Loucy (cell line): ENCODE measurements around the gene GADD45G.

Experiments used
- H2AFZ ChIP-seq: fragments of 200-600 bp; sonication (generic); 2 replicates; pipeline ENCODE4 v1.6.0; 2016; ENCODE audit warnings: antibody characterized with exemption, mild to moderate bottlenecking, low read length, moderate library complexity
- H3F3A ChIP-seq: fragments of 200-600 bp; 2 replicates; pipeline ENCODE4 v1.6.0; 2016; ENCODE audit warnings: antibody characterized with exemption, low read depth, mild to moderate bottlenecking
- H3K27me3 ChIP-seq: fragments of 200-600 bp; sonication (generic); 2 replicates; pipeline ENCODE4 v1.6.1; 2014; ENCODE audit warnings: low read length, mild to moderate bottlenecking; ENCODE audit not compliant: insufficient read depth, poor library complexity, severe bottlenecking
- H3K36me3 ChIP-seq: fragments of 200-600 bp; sonication (generic); 2 replicates; pipeline ENCODE4 v1.6.1; 2016; ENCODE audit warnings: low read length; ENCODE audit not compliant: insufficient read depth
- H3K4me1 ChIP-seq: fragments of 200-600 bp; sonication (generic); 2 replicates; pipeline ENCODE4 v1.5.1; 2014; ENCODE audit warnings: low read length, mild to moderate bottlenecking; ENCODE audit not compliant: insufficient read depth, poor library complexity, severe bottlenecking
- H3K4me2 ChIP-seq: fragments of 200-600 bp; sonication (generic); 2 replicates; pipeline ENCODE4 v1.6.0; 2014; ENCODE audit warnings: antibody characterized with exemption, low read length, low read depth, mild to moderate bottlenecking; ENCODE audit not compliant: poor library complexity, severe bottlenecking
- H3K4me3 ChIP-seq: fragments of 200-600 bp; sonication (generic); 2 replicates; pipeline ENCODE4 v1.5.1; 2014; ENCODE audit warnings: low read length, mild to moderate bottlenecking, mixed read lengths; ENCODE audit not compliant: poor library complexity, severe bottlenecking
- H3K79me2 ChIP-seq: fragments of 200-600 bp; sonication (generic); 2 replicates; pipeline ENCODE4 v1.6.1; 2014; ENCODE audit warnings: low read length; ENCODE audit not compliant: insufficient read depth
- H3K9ac ChIP-seq: fragments of 200-600 bp; sonication (generic); 2 replicates; pipeline ENCODE4 v1.6.0; 2014; ENCODE audit warnings: mild to moderate bottlenecking, low read depth, low read length, moderate library complexity; ENCODE audit not compliant: poor library complexity, severe bottlenecking
- H3K9me2 ChIP-seq: fragments of 200-600 bp; sonication (generic); replicated peaks from 2 replicates; pipeline ENCODE4 v1.6.1; 2016; ENCODE audit warnings: low read depth, low read length, mixed read lengths
- H3K9me3 ChIP-seq: fragments of 200-600 bp; sonication (generic); 2 replicates; pipeline ENCODE4 v1.6.1; 2014; ENCODE audit warnings: mild to moderate bottlenecking, antibody characterized with exemption, low read length, low read depth; ENCODE audit not compliant: insufficient read depth
- H4K20me1 ChIP-seq: fragments of 200-600 bp; sonication (generic); 2 replicates; pipeline ENCODE4 v1.6.0; 2014; ENCODE audit warnings: antibody characterized with exemption, low read length, mild to moderate bottlenecking; ENCODE audit not compliant: insufficient read depth, poor library complexity, severe bottlenecking
- CTCF ChIP-seq: fragments of 200-600 bp; sonication (generic); conservative IDR thresholded peaks from 2 replicates; pipeline ENCODE4 v1.5.1; 2014; ENCODE audit warnings: mild to moderate bottlenecking, antibody characterized with exemption, low read length
- EZH2phosphoT487 ChIP-seq: fragments of 200-600 bp; IDR thresholded peaks from 2 replicates; pipeline ENCODE4 v1.6.1; 2018; ENCODE audit warnings: antibody characterized with exemption, mild to moderate bottlenecking, moderate library complexity, borderline replicate concordance

Gene GADD45G

DNA sequence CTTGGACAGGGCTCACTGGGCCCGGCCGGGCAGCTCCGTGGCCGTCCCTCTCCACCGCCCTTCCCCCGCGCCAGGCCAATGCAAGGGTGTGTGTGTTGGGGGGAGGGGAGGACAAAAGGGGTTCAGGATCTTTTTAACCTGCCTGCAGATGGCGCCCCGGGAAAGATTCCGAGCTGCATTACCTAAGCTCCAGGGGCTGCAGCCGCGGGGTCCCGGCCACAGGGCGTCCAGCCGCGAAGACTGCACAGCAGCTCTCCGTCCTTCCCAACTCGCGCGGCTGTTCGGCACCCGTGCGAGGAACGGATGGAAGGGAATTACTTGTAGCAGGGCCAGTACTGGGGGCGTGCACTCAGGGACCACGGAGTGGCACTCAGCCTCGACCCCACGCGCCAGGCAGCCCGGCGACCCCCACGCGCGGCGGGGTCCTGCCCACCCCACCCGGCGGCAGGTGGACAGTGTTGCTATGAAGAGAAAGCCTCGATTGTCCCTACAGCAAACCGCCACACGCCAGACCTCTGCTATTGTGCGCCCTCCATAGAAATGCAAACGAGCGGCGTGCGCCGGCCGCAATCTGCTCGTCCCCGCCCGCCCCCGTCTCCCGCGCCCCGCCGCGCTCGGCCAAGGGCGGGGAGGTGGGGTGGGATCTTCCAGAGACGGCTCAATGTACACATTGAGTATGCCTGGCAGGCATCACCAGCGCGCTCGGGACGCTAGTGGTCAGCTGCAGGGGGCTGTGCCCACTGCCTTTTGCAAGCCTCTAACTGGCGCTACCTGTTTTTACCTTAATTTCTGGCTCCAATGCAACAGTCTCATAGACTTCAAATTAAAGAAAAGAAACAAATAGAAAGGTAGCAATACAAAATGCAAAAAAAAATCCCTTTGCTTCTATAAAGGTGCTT lies 796 bp upstream of the GADD45G start:
- peak overlapping the region; percentile 38 for H3K4me3 ChIP-seq
- no peaks in the 10 kb centered on the region for H3K79me2 ChIP-seq
- H3K4me1 ChIP-seq = peaks cover 13% of the 10 kb centered on the region
- no peaks in the 10 kb centered on the region for H3K36me3 ChIP-seq
- no peaks in the 10 kb centered on the region for H3K9me2 ChIP-seq
- 0 out of 2 replicates have a peak overlapping the region, but pooled peaks have one; percentile 56 for H2AFZ ChIP-seq
- no peaks in the 10 kb centered on the region for H3F3A ChIP-seq
- TF ChIP-seq CTCF (peak; percentile 47), EZH2phosphoT487 (no peak)
- no peaks in the 10 kb centered on the region for H3K27me3 ChIP-seq
- H3K4me2 ChIP-seq = peak overlapping the region; percentile 67
- H3K9ac ChIP-seq = no peak overlapping the region
- no peaks in the 10 kb centered on the region for H4K20me1 ChIP-seq
- no peaks in the 10 kb centered on the region for H3K9me3 ChIP-seq

DNA sequence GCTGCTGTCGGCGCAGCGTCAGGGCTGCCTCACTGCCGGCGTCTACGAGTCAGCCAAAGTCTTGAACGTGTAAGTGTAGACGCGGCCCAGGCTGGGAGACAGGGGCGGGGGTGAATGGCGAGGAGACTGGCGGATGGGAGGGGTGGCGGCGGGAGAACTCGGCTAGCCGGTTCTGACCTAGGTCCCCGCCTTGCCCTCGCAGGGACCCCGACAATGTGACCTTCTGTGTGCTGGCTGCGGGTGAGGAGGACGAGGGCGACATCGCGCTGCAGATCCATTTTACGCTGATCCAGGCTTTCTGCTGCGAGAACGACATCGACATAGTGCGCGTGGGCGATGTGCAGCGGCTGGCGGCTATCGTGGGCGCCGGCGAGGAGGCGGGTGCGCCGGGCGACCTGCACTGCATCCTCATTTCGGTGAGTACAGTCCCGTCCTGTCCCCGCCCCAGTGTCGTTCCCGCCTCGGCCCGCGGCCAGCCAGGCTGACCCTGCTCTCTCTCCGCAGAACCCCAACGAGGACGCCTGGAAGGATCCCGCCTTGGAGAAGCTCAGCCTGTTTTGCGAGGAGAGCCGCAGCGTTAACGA lies 745 bp downstream of the GADD45G start:
- no peaks in the 10 kb centered on the region for H3K36me3 ChIP-seq
- H3K9me2 ChIP-seq = no peaks in the 10 kb centered on the region
- TF ChIP-seq CTCF (no peak), EZH2phosphoT487 (no peak)
- peaks cover 13% of the 10 kb centered on the region for H3K4me1 ChIP-seq
- peak overlapping the region; percentile 74 for H3K4me2 ChIP-seq
- 0 out of 2 replicates have a peak overlapping the region, but pooled peaks have one; percentile 78 for H2AFZ ChIP-seq
- H3K79me2 ChIP-seq = no peaks in the 10 kb centered on the region
- peak overlapping the region; percentile 59 for H3K9ac ChIP-seq
- H3K9me3 ChIP-seq = no peaks in the 10 kb centered on the region
- H3F3A ChIP-seq = no peaks in the 10 kb centered on the region
- H3K4me3 ChIP-seq = peak overlapping the region; percentile 71
- no peaks in the 10 kb centered on the region for H4K20me1 ChIP-seq
- no peaks in the 10 kb centered on the region for H3K27me3 ChIP-seq

- Histone ChIP-seq H3K4me3 (peak overlapping the region; percentile 71), H3K9ac (peak overlapping the region; percentile 59)
These were observed 1.3 kb downstream of the GADD45G start for GRCh38 chr9:89606049-89606623.

More at GRCh38 chr9:89606049-89606623, 1.3 kb downstream of the GADD45G start:
- Histone ChIP-seq H3F3A (no peaks in the 10 kb centered on the region), H3K79me2 (no peaks in the 10 kb centered on the region), H3K4me1 (peaks cover 13% of the 10 kb centered on the region), H3K36me3 (no peaks in the 10 kb centered on the region), H3K9me3 (no peaks in the 10 kb centered on the region), H3K27me3 (no peaks in the 10 kb centered on the region), H4K20me1 (no peaks in the 10 kb centered on the region), H3K9me2 (no peaks in the 10 kb centered on the region), H3K4me2 (peak overlapping the region; percentile 74), H2AFZ (peak overlapping the region; percentile 78)
- TF ChIP-seq EZH2phosphoT487 = no peak
- no peak for TF ChIP-seq CTCF
